Activated CD8-positive, alpha-beta memory T cell treated with anti-CD3 and anti-CD28 coated beads, Interleukin-2, amount 50 U/mL, for 4 hours (primary cell): Measurements from ENCODE around the gene NAA40.
"Not testable (repeated sequence)": the region's sequence is repeated elsewhere in the genome, so short reads cannot be mapped to it uniquely, and the experiment has no call there.

Experiments
- DNase-seq: peaks from one replicate; pipeline ENCODE4 v3.0.0-alpha.2; 2020

The NAA40 gene

GRCh38 chr11:63940786-63941185 is 2.0 kb downstream of the NAA40 start:
- no peak for DNase-seq

DNA sequence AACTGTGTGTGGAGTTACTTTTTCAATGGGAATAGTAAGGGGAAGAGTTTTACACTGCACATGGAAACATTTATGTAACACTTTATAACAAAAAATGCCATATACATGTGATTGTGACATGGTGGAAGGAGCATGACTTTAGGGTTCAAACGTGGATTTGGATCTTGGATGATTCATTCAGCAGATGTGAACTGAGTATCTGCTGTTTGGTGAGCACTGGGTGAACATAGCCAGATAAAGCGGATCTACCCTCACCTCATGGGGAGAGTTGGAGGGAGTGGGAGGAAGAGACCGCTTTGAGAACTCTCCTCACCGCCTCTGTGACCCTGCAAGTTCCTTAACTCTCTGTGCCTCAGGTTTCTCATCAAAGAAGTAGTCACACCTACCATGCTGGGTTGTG is 3.1 kb downstream of the NAA40 start:
- DNase-seq = no peak

- DNase-seq = no peak
These were observed 4.0 kb downstream of the NAA40 start for GRCh38 chr11:63942803-63943202.

DNA sequence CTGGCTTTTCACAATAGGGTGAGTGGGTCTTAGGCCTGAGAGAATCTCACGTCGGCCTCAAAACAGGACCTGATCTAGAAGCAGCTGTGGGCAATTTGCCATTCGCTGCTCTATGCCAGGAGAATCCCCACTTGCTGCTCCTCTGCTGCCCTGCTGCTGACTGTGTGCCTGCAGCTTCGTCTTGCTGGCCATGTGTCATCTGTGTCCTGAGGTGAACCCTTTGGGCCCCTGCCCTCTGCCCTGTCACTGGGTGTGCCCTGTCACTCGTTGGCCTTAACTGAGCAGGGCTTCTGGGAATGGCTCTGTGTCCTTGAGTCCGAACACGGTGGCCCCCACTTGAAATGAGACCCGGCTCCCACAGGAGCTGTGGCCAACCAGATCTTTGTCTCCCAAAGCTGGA is 6.2 kb downstream of the NAA40 start:
- no peak for DNase-seq

GRCh38 chr11:63945477-63946163 is 6.8 kb downstream of the NAA40 start:
- DNase-seq = peak; percentile 48

- DNase-seq = peak; percentile 33
These were observed 13.2 kb downstream of the NAA40 start for GRCh38 chr11:63951779-63952536.

GRCh38 chr11:63952570-63952969 is 13.8 kb downstream of the NAA40 start:
- DNase-seq = no peak

GRCh38 chr11:63958008-63958407 is 19.2 kb downstream of the NAA40 start:
- DNase-seq = no peak

DNA sequence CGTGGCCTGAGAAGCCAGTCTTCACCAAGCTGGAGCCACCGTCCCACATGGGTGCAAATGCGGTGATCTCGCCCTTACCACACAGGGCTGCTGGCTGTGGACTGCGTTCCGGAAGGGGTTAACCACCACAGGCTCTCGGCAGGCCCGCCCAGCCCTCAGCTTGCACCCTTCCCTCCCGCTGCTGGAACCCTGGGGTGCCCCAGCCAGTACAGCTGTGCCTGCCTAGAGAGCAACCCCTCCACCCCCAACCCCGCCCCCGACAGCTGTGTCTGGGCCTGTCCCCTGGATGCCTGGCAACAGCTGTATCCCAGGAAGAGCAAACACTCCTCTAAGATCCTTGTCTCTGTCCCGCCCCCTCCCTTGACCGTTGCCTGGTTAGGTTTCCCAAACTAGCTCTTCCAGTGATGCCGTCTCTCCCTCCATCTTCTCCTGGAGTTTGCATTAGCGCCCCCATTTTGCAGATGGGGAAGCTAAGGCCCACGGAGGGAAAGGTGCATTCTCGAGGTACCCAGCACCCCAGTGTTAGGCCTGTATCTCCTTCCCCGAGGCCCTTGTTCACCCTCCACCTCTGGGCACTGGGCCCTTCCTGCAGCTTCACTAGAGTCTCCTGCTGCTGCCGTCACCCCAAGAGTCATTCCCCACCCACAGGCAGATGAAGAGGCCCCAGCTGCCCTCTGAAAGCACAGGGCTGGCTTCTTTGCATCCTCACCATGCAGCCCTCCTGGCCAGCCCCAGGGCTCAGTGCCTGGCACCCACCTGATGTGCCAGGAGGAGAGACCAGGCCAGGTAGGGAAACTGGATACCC is 23.0 kb downstream of the NAA40 start:
- no peak for DNase-seq

- not testable (repeated sequence) for DNase-seq
These were observed 25.1 kb downstream of the NAA40 start for GRCh38 chr11:63963895-63964294.

GRCh38 chr11:63966444-63966843 is 27.6 kb downstream of the NAA40 start:
- no peak for DNase-seq

- no peak for DNase-seq
These were observed 30.7 kb downstream of the NAA40 start for GRCh38 chr11:63969461-63969860.

GRCh38 chr11:63970902-63971301 is 32.1 kb downstream of the NAA40 start:
- no peak for DNase-seq

DNA sequence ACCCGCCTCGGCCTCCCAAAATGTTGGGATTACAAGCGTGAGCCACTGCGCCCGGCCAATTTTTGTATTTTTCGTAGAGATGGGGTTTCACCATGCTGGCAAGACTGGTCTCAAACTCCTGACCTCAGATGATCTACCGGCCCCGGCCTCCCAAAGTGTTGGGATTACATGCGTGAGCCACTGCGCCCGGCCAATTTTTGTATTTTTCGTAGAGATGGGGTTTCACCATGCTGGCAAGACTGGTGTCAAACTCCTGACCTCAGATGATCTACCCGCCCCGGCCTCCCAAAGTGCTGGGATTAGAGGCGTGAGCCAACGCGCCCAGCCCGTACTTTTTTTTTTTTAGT is 35.1 kb downstream of the NAA40 start:
- DNase-seq = not testable (repeated sequence)

- peak; percentile 88 for DNase-seq
These were observed 35.7 kb downstream of the NAA40 start, which contains the start of gene COX8A for GRCh38 chr11:63974259-63975143. TSS of gene COX8A (plus strand) at chr11:63974620. CDS start at chr11:63974681, 61 bp downstream.

DNA sequence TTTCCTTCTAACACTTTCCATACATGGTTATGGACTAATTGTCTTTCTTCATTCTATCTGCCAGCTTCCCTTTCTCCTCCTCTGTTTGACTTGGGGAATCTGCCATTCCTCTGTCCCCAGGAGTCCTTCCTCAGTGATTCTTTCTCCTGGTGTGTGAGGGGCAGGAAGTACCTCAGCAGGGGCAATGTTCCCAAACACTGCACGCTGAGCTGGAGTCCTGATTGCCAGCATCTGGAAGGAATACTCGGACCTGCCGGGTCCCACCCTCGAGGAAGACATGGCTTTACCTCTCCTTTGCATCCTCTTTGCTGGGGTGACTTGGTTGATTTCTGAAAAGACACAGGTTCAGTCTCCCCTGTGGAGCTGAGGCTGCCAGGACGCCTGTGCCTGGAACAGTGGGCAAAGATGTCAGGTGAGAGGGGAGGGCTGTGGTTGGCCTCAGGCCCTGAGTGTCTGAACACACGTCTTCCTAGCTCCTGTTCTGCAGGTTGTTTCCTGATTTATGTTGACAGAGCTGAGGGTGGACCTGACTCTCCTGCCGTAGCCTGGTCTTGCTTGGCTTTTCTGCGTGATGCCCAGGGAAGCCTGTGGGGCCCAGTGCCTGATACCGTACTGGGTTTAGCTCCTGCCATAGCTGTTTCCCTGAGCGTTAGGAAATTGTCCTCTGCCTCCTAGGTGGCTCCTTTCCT is 39.9 kb downstream of the NAA40 start:
- no peak for DNase-seq

DNA sequence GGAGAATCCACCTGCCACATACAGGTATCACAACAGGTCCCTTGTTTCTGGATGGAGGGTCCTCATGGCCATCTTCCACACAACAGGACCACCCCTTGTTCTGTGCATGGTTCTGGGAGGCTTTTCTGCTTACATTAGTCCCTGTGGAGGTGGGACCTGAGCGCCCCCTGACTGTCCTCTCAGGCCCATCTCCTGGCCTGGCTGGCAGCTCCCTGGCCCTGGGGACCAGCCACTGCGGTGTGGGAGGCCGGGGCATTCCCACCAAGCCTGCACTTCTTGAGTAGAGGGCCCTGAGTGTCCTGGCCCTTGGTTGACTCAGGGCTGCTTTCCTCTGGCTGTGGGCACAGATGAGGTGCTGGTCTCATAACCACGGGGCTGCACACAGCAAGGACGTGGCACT is 40.6 kb downstream of the NAA40 start:
- DNase-seq = no peak

DNA sequence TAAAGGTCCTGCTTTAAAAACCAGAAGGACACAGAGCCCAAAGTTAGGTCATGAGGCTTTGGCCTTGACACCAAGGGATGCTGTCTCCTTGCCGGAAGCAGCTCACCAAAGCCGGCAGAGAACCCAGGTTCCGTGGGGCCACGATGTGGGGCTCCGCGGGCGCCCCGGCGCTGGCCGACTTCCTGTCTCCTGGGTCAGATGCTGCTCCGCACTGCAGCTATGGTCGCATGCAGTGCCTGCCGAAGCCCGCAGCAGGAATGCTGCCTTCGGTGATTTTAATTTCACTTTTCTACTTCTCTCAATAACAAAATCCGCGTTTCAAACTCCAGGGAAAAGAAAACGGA is 47.0 kb downstream of the NAA40 start:
- peak; percentile 56 for DNase-seq

GRCh38 chr11:63986156-63986931 is 47.5 kb downstream of the NAA40 start, which contains the start of gene OTUB1:
TSS of gene OTUB1 (plus strand) at chr11:63986438. CDS start at chr11:63986457, 19 bp downstream.
- peak; percentile 86 for DNase-seq

- DNase-seq = no peak
These were observed 48.2 kb downstream of the NAA40 start for GRCh38 chr11:63986932-63987513.

- DNase-seq = no peak
These were observed 52.8 kb downstream of the NAA40 start for GRCh38 chr11:63991558-63991957.
